NOMO-1 (cell line): ENCODE data around the gene YDJC.
A peak's percentile ranks its signal among the peaks of the same experiment; 100 is the strongest.
"Not testable (repeated sequence)": the region's sequence is repeated elsewhere in the genome, so short reads cannot be mapped to it uniquely, and the experiment has no call there.

Experiments used
- DNase-seq, 2 experiments: peaks; one replicate each; lab custom pipeline; 2025; ENCODE audit not compliant: unreplicated experiment in 2 of 2; lab: John Stamatoyannopoulos, UW

The YDJC gene

GRCh38 chr22:21587803-21588611 is 41.8 kb downstream of the YDJC start:
- DNase-seq = peak in 1 of 2 experiments; percentile 3

- no peak for DNase-seq
These were observed 44.4 kb downstream of the YDJC start for GRCh38 chr22:21585389-21585788.

- no peak for DNase-seq
These were observed 46.8 kb downstream of the YDJC start for GRCh38 chr22:21582801-21583740.

- DNase-seq = not testable (repeated sequence)
These were observed 48.7 kb downstream of the YDJC start for GRCh38 chr22:21581009-21581713.

- not testable (repeated sequence) for DNase-seq
These were observed 49.2 kb downstream of the YDJC start for GRCh38 chr22:21580623-21581007.

- no peak for DNase-seq
These were observed 50.4 kb downstream of the YDJC start for GRCh38 chr22:21579474-21579851.
